H9 (cell line): Measurements from ENCODE around the gene CAVIN3. TPM values are rescaled to one million over a fixed set of nuclear protein-coding genes. Genes with fewer than 3 reads are reported as not detected.

Source experiments
- DNase-seq: peaks from one replicate; pipeline ENCODE4 v3.0.0-alpha.2; 2017
- H2AFZ ChIP-seq: one replicate; pipeline ENCODE4 v1.6.1; 2013; ENCODE audit warnings: mild to moderate bottlenecking, low read length, control low read depth, moderate library complexity
- H2AK5ac ChIP-seq: 2 replicates; pipeline ENCODE4 v1.6.1; 2013; ENCODE audit warnings: low read length, control low read depth, mixed read lengths; ENCODE audit not compliant: insufficient read length
- H2BK120ac ChIP-seq: one replicate; pipeline ENCODE4 v1.6.1; 2013; ENCODE audit warnings: low read depth, mild to moderate bottlenecking, low read length, control low read depth, inconsistent platforms; ENCODE audit not compliant: poor library complexity, severe bottlenecking
- H2BK12ac ChIP-seq: 2 replicates; pipeline ENCODE4 v1.6.1; 2013; ENCODE audit warnings: low read length, control low read depth, mixed read lengths, low read depth; ENCODE audit not compliant: insufficient read length
- H2BK15ac ChIP-seq: 2 replicates; pipeline ENCODE4 v1.6.1; 2013; ENCODE audit warnings: low read depth, low read length, control low read depth
- H2BK20ac ChIP-seq: one replicate; pipeline ENCODE4 v1.6.1; 2013; ENCODE audit warnings: low read depth, mild to moderate bottlenecking, low read length, control low read depth, inconsistent platforms; ENCODE audit not compliant: poor library complexity, severe bottlenecking
- H2BK5ac ChIP-seq: 2 replicates; pipeline ENCODE4 v1.6.1; 2013; ENCODE audit warnings: low read length, control low read depth, mixed read lengths; ENCODE audit not compliant: insufficient read length
- H3K14ac ChIP-seq: 2 replicates; pipeline ENCODE4 v1.6.1; 2013; ENCODE audit warnings: low read length, control low read depth; ENCODE audit not compliant: insufficient read depth
- H3K18ac ChIP-seq: 2 replicates; pipeline ENCODE4 v1.6.1; 2013; ENCODE audit warnings: low read depth, mild to moderate bottlenecking, mixed read lengths, low read length, control low read depth; ENCODE audit not compliant: insufficient read length
- H3K23ac ChIP-seq: 2 replicates; pipeline ENCODE4 v1.6.1; 2013; ENCODE audit warnings: low read length, control low read depth, mixed read lengths, low read depth; ENCODE audit not compliant: insufficient read length
- H3K23me2 ChIP-seq: 2 replicates; pipeline ENCODE4 v1.6.1; 2013; ENCODE audit warnings: low read depth, mild to moderate bottlenecking, mixed read lengths, low read length, control low read depth; ENCODE audit not compliant: insufficient read length, poor library complexity, severe bottlenecking
- H3K27ac ChIP-seq: 2 replicates; pipeline ENCODE4 v1.5.1; 2013; ENCODE audit warnings: low read length, control low read depth, mixed read lengths, low read depth; ENCODE audit not compliant: insufficient read length
- H3K27me3 ChIP-seq: 2 replicates; pipeline ENCODE4 v1.6.1; 2013; ENCODE audit warnings: low read length, control low read depth, inconsistent platforms; ENCODE audit not compliant: insufficient read depth
- H3K4ac ChIP-seq: 2 replicates; pipeline ENCODE4 v1.6.1; 2013; ENCODE audit warnings: low read depth, mild to moderate bottlenecking, control low read depth, inconsistent platforms, low read length, moderate library complexity
- H3K4me1 ChIP-seq: 2 replicates; pipeline ENCODE4 v1.6.1; 2013; ENCODE audit warnings: low read length, control low read depth, inconsistent platforms; ENCODE audit not compliant: insufficient read depth
- H3K4me2 ChIP-seq: 2 replicates; pipeline ENCODE4 v1.6.1; 2013; ENCODE audit warnings: low read length, control low read depth, mixed read lengths; ENCODE audit not compliant: insufficient read length, insufficient read depth
- H3K56ac ChIP-seq: 2 replicates; pipeline ENCODE4 v1.6.1; 2013; ENCODE audit warnings: low read depth, mild to moderate bottlenecking, mixed read lengths, low read length, control low read depth; ENCODE audit not compliant: insufficient read length
- H3K79me1 ChIP-seq: 2 replicates; pipeline ENCODE4 v1.6.1; 2013; ENCODE audit warnings: low read depth, mild to moderate bottlenecking, moderate library complexity, low read length, control low read depth, inconsistent platforms; ENCODE audit not compliant: insufficient read depth, poor library complexity, severe bottlenecking
- H3K79me2 ChIP-seq: 2 replicates; pipeline ENCODE4 v1.6.1; 2013; ENCODE audit warnings: low read length, control low read depth, inconsistent platforms; ENCODE audit not compliant: insufficient read depth
- H3K9ac ChIP-seq: 2 replicates; pipeline ENCODE4 v1.6.1; 2013; ENCODE audit warnings: low read length, control low read depth, mixed read lengths; ENCODE audit not compliant: insufficient read length; ENCODE audit errors: extremely low read depth
- H3K9me3 ChIP-seq: one replicate; pipeline ENCODE4 v1.6.1; 2013; ENCODE audit warnings: low read depth, low read length, inconsistent platforms; ENCODE audit not compliant: control insufficient read depth
- H3T11ph ChIP-seq: one replicate; pipeline ENCODE4 v1.6.1; 2013; ENCODE audit warnings: mild to moderate bottlenecking, low read length, control low read depth, inconsistent platforms
- H4K20me1 ChIP-seq: one replicate; pipeline ENCODE4 v1.6.1; 2013; ENCODE audit not compliant: control insufficient read depth, insufficient read length, insufficient read depth
- H4K5ac ChIP-seq: 2 replicates; pipeline ENCODE4 v1.6.1; 2013; ENCODE audit warnings: low read depth, mild to moderate bottlenecking, mixed read lengths, low read length, control low read depth; ENCODE audit not compliant: insufficient read length
- H4K8ac ChIP-seq: replicated peaks from 2 replicates; pipeline ENCODE4 v1.6.1; 2013; ENCODE audit warnings: low read length, control low read depth, mixed read lengths, low read depth; ENCODE audit not compliant: insufficient read length
- H4K91ac ChIP-seq: 2 replicates; pipeline ENCODE4 v1.6.1; 2013; ENCODE audit warnings: low read depth, mild to moderate bottlenecking, moderate library complexity, mixed read lengths, low read length, control low read depth; ENCODE audit not compliant: insufficient read length
- H3K27ac Mint-ChIP-seq, 3 experiments: 2 replicates in 2 of 3; 3 replicates in 1 of 3; pipeline ENCODE4 v1.8.0; 2020 to 2021; ENCODE audit warnings: mixed read lengths in 3 of 3, mild to moderate bottlenecking in 1 of 3, moderate library complexity in 1 of 3
- H3K27me3 Mint-ChIP-seq: 2 replicates; pipeline ENCODE4 v1.8.0; 2021; ENCODE audit warnings: low read depth, mild to moderate bottlenecking, moderate library complexity, mixed read lengths
- H3K36me3 Mint-ChIP-seq, 3 experiments: 2 replicates in 2 of 3; 3 replicates in 1 of 3; pipeline ENCODE4 v1.8.0; 2020 to 2021; ENCODE audit warnings: low read depth in 3 of 3, mixed read lengths in 3 of 3; ENCODE audit not compliant: insufficient read depth in 1 of 3
- H3K4me1 Mint-ChIP-seq, 2 experiments: 2 replicates each; pipeline ENCODE4 v1.8.0; 2020; ENCODE audit warnings: mixed read lengths in 2 of 2
- H3K4me3 Mint-ChIP-seq, 2 experiments: 2 replicates in 1 of 2; 3 replicates in 1 of 2; pipeline ENCODE4 v1.8.0; 2020 to 2021; ENCODE audit warnings: mild to moderate bottlenecking in 2 of 2, mixed read lengths in 2 of 2, moderate library complexity in 1 of 2
- H3K9me3 Mint-ChIP-seq, 2 experiments: 2 replicates in 1 of 2; 3 replicates in 1 of 2; pipeline ENCODE4 v1.8.0; 2020; ENCODE audit warnings: mild to moderate bottlenecking in 2 of 2, mixed read lengths in 2 of 2, moderate library complexity in 1 of 2
- WGBS: extraction: QIAGEN DNeasy Blood & Tissue Kit; methylation state at CpG from one replicate; pipeline ENCODE4 v1.1.7; 2013; ENCODE audit warnings: missing lambda C conversion rate, low lambda C conversion rate, mixed read lengths; ENCODE audit not compliant: insufficient read length; ENCODE audit errors: extremely low coverage; 5-methylcytosine and 5-hydroxymethylcytosine counted together
- total RNA-seq: library from RNA; stranded (reverse); gene quantifications from 2 replicates; pipeline ENCODE4 v1.2.1, GENCODE V29; 2021
- TF ChIP-seq, protein P1 (sequence below): fragments of 200-600 bp; sonication (generic); conservative IDR thresholded peaks from 3 replicates; pipeline ENCODE4 v1.8.0; 2021; ENCODE audit warnings: antibody characterized with exemption, mild to moderate bottlenecking

The CAVIN3 gene
- total RNA-seq, 1 experiment from 2014 or later, result 60.0 TPM

DNA sequence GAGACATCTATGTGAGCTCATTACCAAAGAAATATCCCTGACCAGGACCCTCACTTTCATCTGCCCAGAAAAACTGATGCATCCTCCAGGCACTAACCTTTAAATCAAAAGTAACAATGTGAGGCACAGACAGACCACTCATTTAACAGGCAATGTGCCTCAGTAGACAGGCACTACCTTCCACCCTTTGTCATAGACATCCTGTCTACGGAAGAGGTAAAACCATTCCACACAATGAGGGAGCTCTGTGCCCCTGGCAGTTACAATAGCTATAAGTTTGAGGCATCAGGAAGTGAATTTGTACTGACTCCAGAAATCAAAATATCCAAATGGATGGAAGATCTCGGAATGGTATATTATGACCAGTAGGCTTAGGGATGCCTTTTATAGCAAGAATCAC, 6.7 kb upstream of the CAVIN3 start:
- no peak overlapping the region for H2AK5ac ChIP-seq
- no peaks in the 10 kb centered on the region for H3K79me1 ChIP-seq
- H3K18ac ChIP-seq, result no peak overlapping the region
- no peak overlapping the region for H3K23ac ChIP-seq
- H3K14ac ChIP-seq, result no peak overlapping the region
- no peak overlapping the region for H2BK120ac ChIP-seq
- no peaks in the 10 kb centered on the region for H3K9me3 ChIP-seq
- H3K79me2 ChIP-seq, result no peaks in the 10 kb centered on the region
- H2BK15ac ChIP-seq, result no peak overlapping the region
- no CpG with 5 or more reads among the region's 2 CpGs for WGBS
- no peak overlapping the region for H3K56ac ChIP-seq
- no peak overlapping the region for H3K27ac ChIP-seq
- Mint-ChIP-seq H3K27ac (peak overlapping the region in 1 of 3 experiments; percentile 80; a peak in 2 of 7 replicates), H3K4me1 (peaks cover 62 to 67% of the 10 kb centered on the region in 2 experiments), H3K4me3 (no peak overlapping the region), H3K9me3 (no peaks in the 10 kb centered on the region), H3K27me3 (no peaks in the 10 kb centered on the region), H3K36me3 (peaks cover 0 to 1% (median 0%) of the 10 kb centered on the region in 3 experiments; a peak in 2 of 7 replicates)
- no peak overlapping the region for H3K4ac ChIP-seq
- H3K23me2 ChIP-seq, result no peaks in the 10 kb centered on the region
- H3K4me2 ChIP-seq, result no peak overlapping the region
- no peak overlapping the region for H2AFZ ChIP-seq
- DNase-seq, result no peak
- H4K5ac ChIP-seq, result no peak overlapping the region
- H4K20me1 ChIP-seq, result no peaks in the 10 kb centered on the region
- H4K91ac ChIP-seq, result no peak overlapping the region
- no peak overlapping the region for H3T11ph ChIP-seq
- no peak overlapping the region for H2BK5ac ChIP-seq
- TF ChIP-seq, protein P1, sequence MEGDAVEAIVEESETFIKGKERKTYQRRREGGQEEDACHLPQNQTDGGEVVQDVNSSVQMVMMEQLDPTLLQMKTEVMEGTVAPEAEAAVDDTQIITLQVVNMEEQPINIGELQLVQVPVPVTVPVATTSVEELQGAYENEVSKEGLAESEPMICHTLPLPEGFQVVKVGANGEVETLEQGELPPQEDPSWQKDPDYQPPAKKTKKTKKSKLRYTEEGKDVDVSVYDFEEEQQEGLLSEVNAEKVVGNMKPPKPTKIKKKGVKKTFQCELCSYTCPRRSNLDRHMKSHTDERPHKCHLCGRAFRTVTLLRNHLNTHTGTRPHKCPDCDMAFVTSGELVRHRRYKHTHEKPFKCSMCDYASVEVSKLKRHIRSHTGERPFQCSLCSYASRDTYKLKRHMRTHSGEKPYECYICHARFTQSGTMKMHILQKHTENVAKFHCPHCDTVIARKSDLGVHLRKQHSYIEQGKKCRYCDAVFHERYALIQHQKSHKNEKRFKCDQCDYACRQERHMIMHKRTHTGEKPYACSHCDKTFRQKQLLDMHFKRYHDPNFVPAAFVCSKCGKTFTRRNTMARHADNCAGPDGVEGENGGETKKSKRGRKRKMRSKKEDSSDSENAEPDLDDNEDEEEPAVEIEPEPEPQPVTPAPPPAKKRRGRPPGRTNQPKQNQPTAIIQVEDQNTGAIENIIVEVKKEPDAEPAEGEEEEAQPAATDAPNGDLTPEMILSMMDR, result no peak
- H2BK12ac ChIP-seq, result peak overlapping the region; percentile 66
- H2BK20ac ChIP-seq, result no peak overlapping the region
- H3K4me1 ChIP-seq, result peaks cover 13% of the 10 kb centered on the region; the same call in 1 of the 2 replicates
- H3K27me3 ChIP-seq, result no peaks in the 10 kb centered on the region
- no peak overlapping the region for H4K8ac ChIP-seq
- no peak overlapping the region for H3K9ac ChIP-seq
